Epithelial cell of esophagus (primary cell): ENCODE measurements around the gene TMEM209.

Experiments
- DNase-seq: peaks from one replicate; pipeline ENCODE4 v3.0.0; 2010; ENCODE audit warnings: low read depth
- H3K4me3 ChIP-seq: 2 replicates; pipeline ENCODE4 v1.5.1; 2011; ENCODE audit warnings: mild to moderate bottlenecking, low read length, control low read depth
- CTCF ChIP-seq: IDR thresholded peaks from 2 replicates; pipeline ENCODE4 v1.5.1; 2011; ENCODE audit warnings: low read depth, mild to moderate bottlenecking, low read length, control low read depth, inconsistent platforms; ENCODE audit not compliant: insufficient read depth; ENCODE audit errors: missing control alignments

Gene TMEM209

GRCh38 chr7:130114776-130115175, 90.4 kb downstream of the TMEM209 start:
- no peak for TF ChIP-seq CTCF

More at GRCh38 chr7:130114776-130115175, 90.4 kb downstream of the TMEM209 start:
- H3K4me3 ChIP-seq: no peak overlapping the region
- peak; percentile 88 for DNase-seq
